DOHH2 (cell line): Measurements from ENCODE around the gene LIAS.
"Not testable (repeated sequence)": the region's sequence is repeated elsewhere in the genome, so short reads cannot be mapped to it uniquely, and the experiment has no call there.

ENCODE experiments used
- H3F3A ChIP-seq: fragments of 200-600 bp; sonication (generic), shearing (Covaris generic); 2 replicates; pipeline ENCODE4 v1.6.0; 2016; ENCODE audit warnings: antibody characterized with exemption, mild to moderate bottlenecking; ENCODE audit not compliant: control insufficient read depth, insufficient read depth
- H3K27ac ChIP-seq: fragments of 200-600 bp; sonication (generic); 2 replicates; pipeline ENCODE4 v1.5.1; 2014; ENCODE audit warnings: low read depth, mild to moderate bottlenecking, low read length, moderate library complexity
- H3K27me3 ChIP-seq: fragments of 200-600 bp; sonication (generic); 2 replicates; pipeline ENCODE4 v1.6.1; 2014; ENCODE audit warnings: mild to moderate bottlenecking, low read length, mixed read lengths; ENCODE audit not compliant: control insufficient read depth
- H3K36me3 ChIP-seq: fragments of 200-600 bp; sonication (generic); 2 replicates; pipeline ENCODE4 v1.6.1; 2014; ENCODE audit warnings: mild to moderate bottlenecking, low read length, moderate library complexity, mixed read lengths; ENCODE audit not compliant: control insufficient read depth
- H3K4me1 ChIP-seq: fragments of 200-600 bp; sonication (generic); 2 replicates; pipeline ENCODE4 v1.6.1; 2014; ENCODE audit warnings: mild to moderate bottlenecking, low read length, mixed read lengths; ENCODE audit not compliant: control insufficient read depth
- H3K4me2 ChIP-seq: fragments of 200-600 bp; sonication (generic); 2 replicates; pipeline ENCODE4 v1.6.0; 2014; ENCODE audit warnings: mild to moderate bottlenecking, low read length, moderate library complexity
- H3K4me3 ChIP-seq: fragments of 200-600 bp; sonication (generic); 2 replicates; pipeline ENCODE4 v1.5.1; 2014; ENCODE audit warnings: mild to moderate bottlenecking, low read length, mixed read lengths
- H3K79me2 ChIP-seq: fragments of 200-600 bp; sonication (generic); 2 replicates; pipeline ENCODE4 v1.6.1; 2014; ENCODE audit warnings: mild to moderate bottlenecking, low read length, mixed read lengths; ENCODE audit not compliant: control insufficient read depth
- H3K9me2 ChIP-seq: fragments of 200-600 bp; sonication (generic); replicated peaks from 2 replicates; pipeline ENCODE4 v1.6.1; 2014; ENCODE audit warnings: mild to moderate bottlenecking, low read length, mixed read lengths; ENCODE audit not compliant: control insufficient read depth
- H3K9me3 ChIP-seq: fragments of 200-600 bp; sonication (generic); 2 replicates; pipeline ENCODE4 v1.6.1; 2014; ENCODE audit warnings: antibody characterized with exemption, low read length, mixed read lengths; ENCODE audit not compliant: control insufficient read depth, insufficient read depth
- H4K20me1 ChIP-seq: fragments of 200-600 bp; sonication (generic); 2 replicates; pipeline ENCODE4 v1.6.0; 2014; ENCODE audit warnings: low read depth, mild to moderate bottlenecking, antibody characterized with exemption, low read length, moderate library complexity; ENCODE audit not compliant: control insufficient read depth, insufficient read depth
- CTCF ChIP-seq: fragments of 200-600 bp; sonication (generic); IDR thresholded peaks from one replicate; pipeline ENCODE4 v1.5.1; 2014; ENCODE audit warnings: antibody characterized with exemption, mild to moderate bottlenecking, low read depth, low read length; ENCODE audit not compliant: poor library complexity, severe bottlenecking
- EZH2phosphoT487 ChIP-seq: fragments of 200-600 bp; sonication (generic); IDR thresholded peaks from 2 replicates; pipeline ENCODE4 v1.6.1; 2017; ENCODE audit warnings: borderline replicate concordance, mild to moderate bottlenecking, antibody characterized with exemption, low read length, moderate library complexity, mixed read lengths

LIAS gene

GRCh38 chr4:39422247-39422646 lies 36.6 kb upstream of the LIAS start:
- Histone ChIP-seq H3K9me3 (no peaks in the 10 kb centered on the region), H3F3A (no peaks in the 10 kb centered on the region), H3K9me2 (no peaks in the 10 kb centered on the region), H3K4me2 (no peak overlapping the region), H3K79me2 (no peaks in the 10 kb centered on the region), H3K27ac (no peak overlapping the region), H3K27me3 (no peaks in the 10 kb centered on the region), H3K4me3 (no peak overlapping the region), H4K20me1 (no peaks in the 10 kb centered on the region), H3K4me1 (no peaks in the 10 kb centered on the region), H3K36me3 (no peaks in the 10 kb centered on the region)
- TF ChIP-seq CTCF: no peak
- no peak for TF ChIP-seq EZH2phosphoT487

- H3K4me2 ChIP-seq, H3F3A ChIP-seq, H4K20me1 ChIP-seq, H3K9me3 ChIP-seq, H3K27me3 ChIP-seq, H3K9me2 ChIP-seq, H3K36me3 ChIP-seq, H3K4me1 ChIP-seq, H3K27ac ChIP-seq, H3K4me3 ChIP-seq, H3K79me2 ChIP-seq: not testable (repeated sequence)
Observed at GRCh38 chr4:39425297-39425696, 33.6 kb upstream of the LIAS start.

GRCh38 chr4:39426728-39427127 lies 32.1 kb upstream of the LIAS start:
- H3K36me3 ChIP-seq: no peaks in the 10 kb centered on the region
- H3K9me3 ChIP-seq: no peaks in the 10 kb centered on the region
- H3K4me3 ChIP-seq: no peak overlapping the region
- no peak overlapping the region for H3K4me2 ChIP-seq
- H3K27me3 ChIP-seq: no peaks in the 10 kb centered on the region
- H3K27ac ChIP-seq: no peak overlapping the region
- H4K20me1 ChIP-seq: no peaks in the 10 kb centered on the region
- TF ChIP-seq EZH2phosphoT487 (no peak), CTCF (no peak)
- H3K4me1 ChIP-seq: peaks cover 4% of the 10 kb centered on the region
- no peaks in the 10 kb centered on the region for H3K9me2 ChIP-seq
- H3F3A ChIP-seq: no peaks in the 10 kb centered on the region
- no peaks in the 10 kb centered on the region for H3K79me2 ChIP-seq

- Histone ChIP-seq H3K27ac (no peak overlapping the region), H3K4me2 (no peak overlapping the region), H3K4me3 (no peak overlapping the region), H3K79me2 (no peaks in the 10 kb centered on the region), H3K27me3 (no peaks in the 10 kb centered on the region), H3K36me3 (no peaks in the 10 kb centered on the region), H3K9me2 (no peaks in the 10 kb centered on the region), H4K20me1 (no peaks in the 10 kb centered on the region), H3K9me3 (no peaks in the 10 kb centered on the region), H3K4me1 (peaks cover 4% of the 10 kb centered on the region), H3F3A (no peaks in the 10 kb centered on the region)
- TF ChIP-seq EZH2phosphoT487: no peak
- TF ChIP-seq CTCF: no peak
Observed at GRCh38 chr4:39427520-39428114, 31.2 kb upstream of the LIAS start.
